HepG2 (cell line): Measurements from ENCODE around the gene KAT2A. TPM values are rescaled to one million over a fixed set of nuclear protein-coding genes. Genes with fewer than 3 reads are reported as not detected.

Experiments
- CENPT ChIP-seq: sonication (generic); formaldehyde crosslinking; IDR thresholded peaks from 2 replicates; pipeline ENCODE4 v1.8.0; 2022; ENCODE audit warnings: low read depth, mild to moderate bottlenecking, moderate library complexity, missing genetic modification reagents
- CHD2 ChIP-seq: IDR thresholded peaks from 2 replicates; pipeline ENCODE4 v1.6.1; 2011; ENCODE audit warnings: low read depth, low read length, improper control_type of control experiment
- ELF1 ChIP-seq: sonication (generic); formaldehyde crosslinking; IDR thresholded peaks from 2 replicates; pipeline ENCODE4 v1.4.0; 2020; ENCODE audit warnings: missing genetic modification reagents
- MEF2D ChIP-seq: sonication (generic); formaldehyde crosslinking; IDR thresholded peaks from 2 replicates; pipeline ENCODE4 v1.5.1; 2020; ENCODE audit warnings: mild to moderate bottlenecking, missing genetic modification reagents
- MIXL1 ChIP-seq: IDR thresholded peaks from 2 replicates; pipeline ENCODE4 v1.6.1; 2016
- PHF20 ChIP-seq: sonication (generic); formaldehyde crosslinking; IDR thresholded peaks from 2 replicates; pipeline ENCODE4 v1.5.0; 2020; ENCODE audit warnings: mild to moderate bottlenecking, missing genetic modification reagents
- PHF8 ChIP-seq: sonication (generic); formaldehyde crosslinking; IDR thresholded peaks from 2 replicates; pipeline ENCODE4 v1.5.0; 2020; ENCODE audit warnings: missing genetic modification reagents
- SALL2 ChIP-seq: sonication (generic); formaldehyde crosslinking; IDR thresholded peaks from 2 replicates; pipeline ENCODE4 v1.8.1; 2023; ENCODE audit warnings: mild to moderate bottlenecking, missing genetic modification reagents, inconsistent platforms
- SOX6 ChIP-seq, 2 experiments: fragments of 450-650 bp in 1 of 2; sonication (generic) in 1 of 2; formaldehyde crosslinking in 1 of 2; IDR thresholded peaks; 2 replicates each; pipeline versions ENCODE4 v1.4.0 to v1.6.1; 2017 to 2020; ENCODE audit warnings: antibody characterized with exemption in 1 of 2, mild to moderate bottlenecking in 1 of 2, missing genetic modification reagents in 1 of 2
- ZNF225 ChIP-seq: sonication (generic); formaldehyde crosslinking; IDR thresholded peaks from 2 replicates; pipeline ENCODE4 v1.4.0; 2020; ENCODE audit warnings: mild to moderate bottlenecking, missing genetic modification reagents
- ZNF234 ChIP-seq: sonication (generic); formaldehyde crosslinking; conservative IDR thresholded peaks from 2 replicates; pipeline ENCODE4 v1.5.1; 2020; ENCODE audit warnings: mild to moderate bottlenecking, missing genetic modification reagents
- ZNF547 ChIP-seq: sonication (generic); formaldehyde crosslinking; IDR thresholded peaks from 2 replicates; pipeline ENCODE4 v1.5.1; 2020; ENCODE audit warnings: mild to moderate bottlenecking, missing genetic modification reagents
- ZNF607 ChIP-seq: sonication (generic); formaldehyde crosslinking; IDR thresholded peaks from 2 replicates; pipeline ENCODE4 v1.5.1; 2020; ENCODE audit warnings: missing genetic modification reagents, mild to moderate bottlenecking, borderline replicate concordance
- ZNF781 ChIP-seq: sonication (generic); formaldehyde crosslinking; IDR thresholded peaks from 2 replicates; pipeline ENCODE4 v1.5.1; 2020; ENCODE audit warnings: borderline replicate concordance, mild to moderate bottlenecking, missing genetic modification reagents; ENCODE audit errors: not compliant biosample characterization
- ZSCAN9 ChIP-seq: IDR thresholded peaks from 2 replicates; pipeline ENCODE4 v1.6.1; 2016; ENCODE audit warnings: borderline replicate concordance
- polyA plus RNA-seq, 8 experiments: library from polyadenylated mRNA; depleted of rRNA in 3 of 8; stranded (reverse) in 7 of 8; unstranded in 1 of 8; fragments of >200 nt; fragmentation: Illumina TruSeq in 4 of 8; extraction: Trizol in 4 of 8; gene quantifications; 2 replicates each; pipeline versions ENCODE4 v1.2.1 to v1.2.3, GENCODE V29; 2011 to 2016; ENCODE audit warnings: low read depth in 4 of 8, missing spikeins in 1 of 8, mixed read lengths in 1 of 8; ENCODE audit not compliant: insufficient read depth in 1 of 8
- total RNA-seq, 5 experiments: library from RNA; depleted of rRNA; stranded (reverse); fragments of >200 nt; fragmentation: Illumina TruSeq; extraction: Trizol; gene quantifications; 2 replicates each; pipeline ENCODE4 v1.2.3, GENCODE V29; 2016; ENCODE audit warnings: low read depth in 1 of 5
- TF ChIP-seq, protein P1 (sequence below): IDR thresholded peaks from 2 replicates; pipeline ENCODE4 v1.6.1; 2012; ENCODE audit warnings: inconsistent platforms
- TF ChIP-seq, protein P2 (sequence below): sonication (generic); formaldehyde crosslinking; IDR thresholded peaks from 2 replicates; pipeline ENCODE4 v1.4.0; 2020; ENCODE audit warnings: missing genetic modification reagents
- TF ChIP-seq, protein P3 (sequence below): sonication (generic); formaldehyde crosslinking; IDR thresholded peaks from 2 replicates; pipeline ENCODE4 v1.5.0; 2020; ENCODE audit warnings: mild to moderate bottlenecking, missing genetic modification reagents, borderline replicate concordance

The KAT2A gene
- total and polyA plus RNA-seq, 2 of the 13 experiments (the other 11 are each of a cell fraction or from before 2014, with no cell fraction given) = 29.1 to 90.4 TPM

DNA sequence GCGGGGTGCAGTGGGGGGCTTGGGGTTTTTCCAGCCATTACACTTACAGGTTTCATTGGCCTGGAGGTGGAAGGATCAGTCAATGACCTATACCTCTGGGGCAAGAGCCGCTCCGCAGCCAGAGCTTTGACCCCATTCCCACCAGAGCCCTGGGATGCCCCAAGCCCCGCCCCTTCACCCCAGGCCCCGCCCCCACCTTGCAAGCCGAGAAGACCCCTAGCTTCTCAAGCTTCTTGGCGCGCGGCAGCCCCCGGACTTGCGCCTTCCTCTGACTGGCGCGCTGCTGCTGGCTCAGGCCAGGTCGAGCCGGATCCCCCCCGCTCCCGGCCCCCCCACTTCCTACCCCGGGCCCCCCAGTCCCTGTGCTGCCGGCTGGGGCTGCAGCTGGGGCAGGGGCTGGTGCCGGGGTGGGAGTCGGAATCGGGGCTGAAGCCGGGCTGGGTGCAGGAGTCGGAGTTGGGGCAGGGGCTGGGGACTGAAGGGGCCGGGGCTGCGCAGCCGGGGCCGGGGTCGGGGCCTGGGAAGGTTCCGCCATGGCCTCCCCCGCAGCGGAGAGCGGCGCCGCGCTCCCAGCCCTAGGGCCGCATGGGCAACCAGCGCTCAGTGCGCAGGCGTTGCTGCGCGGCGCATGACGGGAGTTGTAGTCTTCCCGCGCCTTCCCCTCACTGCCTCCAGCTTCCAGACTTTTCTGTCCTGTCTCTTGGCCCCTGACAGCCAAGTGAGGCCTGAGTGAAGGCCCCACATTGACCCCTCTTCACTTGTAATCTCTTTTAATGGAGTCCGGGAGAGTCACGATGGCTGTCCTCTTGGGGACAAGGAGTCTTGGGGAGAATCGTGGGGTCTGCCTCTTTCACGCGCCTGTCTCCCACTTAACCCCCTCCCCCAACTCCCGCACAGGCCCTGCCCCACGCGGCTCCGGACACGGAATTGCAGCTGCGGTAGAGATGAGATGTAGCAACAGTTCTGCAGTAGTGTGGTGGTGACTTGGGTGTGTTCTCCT is at the start of gene KAT2A (continued):
- TF ChIP-seq ZNF607 (CRISPR knock-in tag) (peak; percentile 56; the same call in 1 of the 2 replicates), MIXL1 (CRISPR knock-in tag) (no peak), ZSCAN9 (CRISPR knock-in tag) (peak; percentile 40; the same call in 1 of the 2 replicates), ELF1 (CRISPR knock-in tag) (peak; percentile 42; the same call in 1 of the 2 replicates), SALL2 (peak; percentile 49; the same call in 1 of the 2 replicates), MEF2D (CRISPR knock-in tag) (peak; percentile 52; the same call in 1 of the 2 replicates), ZNF547 (CRISPR knock-in tag) (no peak), ZNF225 (0 out of 2 replicates have a peak, but pooled peaks have one; percentile 32), PHF8 (peak; percentile 84), ZNF781 (CRISPR knock-in tag) (peak; percentile 74), CHD2 (no peak), ZNF234 (CRISPR knock-in tag) (no peak), CENPT (CRISPR knock-in tag) (peak; percentile 41; the same call in 1 of the 2 replicates), PHF20 (CRISPR knock-in tag) (peak; percentile 54), SOX6 (IDR thresholded peaks at IDR 0.05) (no peak), SOX6 (CRISPR knock-in tag; IDR thresholded peaks at IDR 0.05) (peak; percentile 20; the same call in 1 of the 2 replicates)
- TF ChIP-seq, protein P1, sequence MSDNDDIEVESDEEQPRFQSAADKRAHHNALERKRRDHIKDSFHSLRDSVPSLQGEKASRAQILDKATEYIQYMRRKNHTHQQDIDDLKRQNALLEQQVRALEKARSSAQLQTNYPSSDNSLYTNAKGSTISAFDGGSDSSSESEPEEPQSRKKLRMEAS = peak; percentile 95
- TF ChIP-seq, protein P2, sequence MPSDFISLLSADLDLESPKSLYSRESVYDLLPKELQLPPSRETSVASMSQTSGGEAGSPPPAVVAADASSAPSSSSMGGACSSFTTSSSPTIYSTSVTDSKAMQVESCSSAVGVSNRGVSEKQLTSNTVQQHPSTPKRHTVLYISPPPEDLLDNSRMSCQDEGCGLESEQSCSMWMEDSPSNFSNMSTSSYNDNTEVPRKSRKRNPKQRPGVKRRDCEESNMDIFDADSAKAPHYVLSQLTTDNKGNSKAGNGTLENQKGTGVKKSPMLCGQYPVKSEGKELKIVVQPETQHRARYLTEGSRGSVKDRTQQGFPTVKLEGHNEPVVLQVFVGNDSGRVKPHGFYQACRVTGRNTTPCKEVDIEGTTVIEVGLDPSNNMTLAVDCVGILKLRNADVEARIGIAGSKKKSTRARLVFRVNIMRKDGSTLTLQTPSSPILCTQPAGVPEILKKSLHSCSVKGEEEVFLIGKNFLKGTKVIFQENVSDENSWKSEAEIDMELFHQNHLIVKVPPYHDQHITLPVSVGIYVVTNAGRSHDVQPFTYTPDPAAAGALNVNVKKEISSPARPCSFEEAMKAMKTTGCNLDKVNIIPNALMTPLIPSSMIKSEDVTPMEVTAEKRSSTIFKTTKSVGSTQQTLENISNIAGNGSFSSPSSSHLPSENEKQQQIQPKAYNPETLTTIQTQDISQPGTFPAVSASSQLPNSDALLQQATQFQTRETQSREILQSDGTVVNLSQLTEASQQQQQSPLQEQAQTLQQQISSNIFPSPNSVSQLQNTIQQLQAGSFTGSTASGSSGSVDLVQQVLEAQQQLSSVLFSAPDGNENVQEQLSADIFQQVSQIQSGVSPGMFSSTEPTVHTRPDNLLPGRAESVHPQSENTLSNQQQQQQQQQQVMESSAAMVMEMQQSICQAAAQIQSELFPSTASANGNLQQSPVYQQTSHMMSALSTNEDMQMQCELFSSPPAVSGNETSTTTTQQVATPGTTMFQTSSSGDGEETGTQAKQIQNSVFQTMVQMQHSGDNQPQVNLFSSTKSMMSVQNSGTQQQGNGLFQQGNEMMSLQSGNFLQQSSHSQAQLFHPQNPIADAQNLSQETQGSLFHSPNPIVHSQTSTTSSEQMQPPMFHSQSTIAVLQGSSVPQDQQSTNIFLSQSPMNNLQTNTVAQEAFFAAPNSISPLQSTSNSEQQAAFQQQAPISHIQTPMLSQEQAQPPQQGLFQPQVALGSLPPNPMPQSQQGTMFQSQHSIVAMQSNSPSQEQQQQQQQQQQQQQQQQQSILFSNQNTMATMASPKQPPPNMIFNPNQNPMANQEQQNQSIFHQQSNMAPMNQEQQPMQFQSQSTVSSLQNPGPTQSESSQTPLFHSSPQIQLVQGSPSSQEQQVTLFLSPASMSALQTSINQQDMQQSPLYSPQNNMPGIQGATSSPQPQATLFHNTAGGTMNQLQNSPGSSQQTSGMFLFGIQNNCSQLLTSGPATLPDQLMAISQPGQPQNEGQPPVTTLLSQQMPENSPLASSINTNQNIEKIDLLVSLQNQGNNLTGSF (CRISPR knock-in tag) = no peak
- TF ChIP-seq, protein P3, sequence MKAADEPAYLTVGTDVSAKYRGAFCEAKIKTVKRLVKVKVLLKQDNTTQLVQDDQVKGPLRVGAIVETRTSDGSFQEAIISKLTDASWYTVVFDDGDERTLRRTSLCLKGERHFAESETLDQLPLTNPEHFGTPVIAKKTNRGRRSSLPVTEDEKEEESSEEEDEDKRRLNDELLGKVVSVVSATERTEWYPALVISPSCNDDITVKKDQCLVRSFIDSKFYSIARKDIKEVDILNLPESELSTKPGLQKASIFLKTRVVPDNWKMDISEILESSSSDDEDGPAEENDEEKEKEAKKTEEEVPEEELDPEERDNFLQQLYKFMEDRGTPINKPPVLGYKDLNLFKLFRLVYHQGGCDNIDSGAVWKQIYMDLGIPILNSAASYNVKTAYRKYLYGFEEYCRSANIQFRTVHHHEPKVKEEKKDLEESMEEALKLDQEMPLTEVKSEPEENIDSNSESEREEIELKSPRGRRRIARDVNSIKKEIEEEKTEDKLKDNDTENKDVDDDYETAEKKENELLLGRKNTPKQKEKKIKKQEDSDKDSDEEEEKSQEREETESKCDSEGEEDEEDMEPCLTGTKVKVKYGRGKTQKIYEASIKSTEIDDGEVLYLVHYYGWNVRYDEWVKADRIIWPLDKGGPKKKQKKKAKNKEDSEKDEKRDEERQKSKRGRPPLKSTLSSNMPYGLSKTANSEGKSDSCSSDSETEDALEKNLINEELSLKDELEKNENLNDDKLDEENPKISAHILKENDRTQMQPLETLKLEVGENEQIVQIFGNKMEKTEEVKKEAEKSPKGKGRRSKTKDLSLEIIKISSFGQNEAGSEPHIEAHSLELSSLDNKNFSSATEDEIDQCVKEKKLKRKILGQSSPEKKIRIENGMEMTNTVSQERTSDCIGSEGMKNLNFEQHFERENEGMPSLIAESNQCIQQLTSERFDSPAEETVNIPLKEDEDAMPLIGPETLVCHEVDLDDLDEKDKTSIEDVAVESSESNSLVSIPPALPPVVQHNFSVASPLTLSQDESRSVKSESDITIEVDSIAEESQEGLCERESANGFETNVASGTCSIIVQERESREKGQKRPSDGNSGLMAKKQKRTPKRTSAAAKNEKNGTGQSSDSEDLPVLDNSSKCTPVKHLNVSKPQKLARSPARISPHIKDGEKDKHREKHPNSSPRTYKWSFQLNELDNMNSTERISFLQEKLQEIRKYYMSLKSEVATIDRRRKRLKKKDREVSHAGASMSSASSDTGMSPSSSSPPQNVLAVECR (CRISPR knock-in tag) = peak; percentile 83; the same call in 1 of the 2 replicates
